ENCODE results near the gene KSR2.
"Not testable (repeated sequence)": the region's sequence is repeated elsewhere in the genome, so short reads cannot be mapped to it uniquely, and the experiment has no call there.

The KSR2 gene

GRCh38 chr12:117809509-117809908 lies 159.3 kb downstream of the KSR2 start:
- no peak overlapping the region for H3K4me3 ChIP-seq (ENCODE audit: low read depth, low read length)
- no peak for DNase-seq (ENCODE audit: low read depth)
- no peak for TF ChIP-seq CTCF (conservative IDR thresholded peaks at IDR 0.05; ENCODE audit: low read depth, low read length)

- TF ChIP-seq CTCF (conservative IDR thresholded peaks at IDR 0.05; ENCODE audit: low read depth, low read length), result no peak
- DNase-seq (ENCODE audit: low read depth), result no peak
Measured at GRCh38 chr12:117807946-117808345, 160.8 kb downstream of the KSR2 start.

DNA sequence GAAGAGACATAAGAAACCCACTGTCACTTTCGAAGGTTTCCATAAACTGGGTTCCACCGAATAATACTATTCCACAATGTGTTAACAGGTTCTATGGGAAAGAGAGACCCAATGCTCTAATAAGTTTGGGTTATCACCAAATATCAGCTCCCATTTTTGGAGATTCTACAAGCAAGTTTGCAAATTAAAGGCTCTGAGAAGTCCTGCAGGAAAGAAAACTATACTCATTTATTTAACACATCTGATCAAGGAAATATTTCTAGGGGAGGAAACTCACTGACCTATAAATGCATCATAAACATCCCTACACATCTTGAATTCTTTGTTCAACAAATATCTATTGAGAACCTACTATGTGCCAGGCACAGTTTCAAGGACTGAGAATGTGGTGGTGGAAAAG lies 161.4 kb downstream of the KSR2 start:
- TF ChIP-seq CTCF (conservative IDR thresholded peaks at IDR 0.05; ENCODE audit: low read depth, low read length), result no peak
- no peak overlapping the region for H3K4me3 ChIP-seq (ENCODE audit: low read depth, low read length)
- DNase-seq (ENCODE audit: low read depth), result no peak

More at GRCh38 chr12:117807946-117808345, 160.8 kb downstream of the KSR2 start:
- H3K4me3 ChIP-seq (ENCODE audit: low read depth, low read length), result no peak overlapping the region

GRCh38 chr12:117805865-117806264 lies 162.9 kb downstream of the KSR2 start:
- H3K4me3 ChIP-seq (ENCODE audit: low read depth, low read length), result no peak overlapping the region
- TF ChIP-seq CTCF (conservative IDR thresholded peaks at IDR 0.05; ENCODE audit: low read depth, low read length), result no peak
- no peak for DNase-seq (ENCODE audit: low read depth)

DNA sequence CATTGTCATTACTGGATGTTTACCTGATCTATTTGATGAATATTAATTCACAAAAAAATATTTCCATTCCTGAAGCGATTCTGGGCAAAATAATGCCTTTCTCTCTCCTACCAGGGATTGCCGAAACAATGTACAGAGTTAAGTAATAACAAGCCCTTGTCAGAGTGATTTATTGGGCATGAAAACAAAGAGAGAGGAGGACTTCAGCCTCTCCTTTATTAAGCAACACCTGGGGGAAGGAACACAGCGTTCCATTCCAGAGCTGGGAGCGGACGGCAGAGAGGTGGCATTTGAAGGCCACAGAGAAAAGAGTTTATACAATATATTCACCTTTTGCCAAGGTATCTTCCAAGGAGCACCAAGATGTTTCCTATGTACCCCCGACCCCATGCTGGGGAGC lies 165.8 kb downstream of the KSR2 start:
- no peak for TF ChIP-seq CTCF (conservative IDR thresholded peaks at IDR 0.05; ENCODE audit: low read depth, low read length)
- no peak overlapping the region for H3K4me3 ChIP-seq (ENCODE audit: low read depth, low read length)
- no peak for DNase-seq (ENCODE audit: low read depth)

DNA sequence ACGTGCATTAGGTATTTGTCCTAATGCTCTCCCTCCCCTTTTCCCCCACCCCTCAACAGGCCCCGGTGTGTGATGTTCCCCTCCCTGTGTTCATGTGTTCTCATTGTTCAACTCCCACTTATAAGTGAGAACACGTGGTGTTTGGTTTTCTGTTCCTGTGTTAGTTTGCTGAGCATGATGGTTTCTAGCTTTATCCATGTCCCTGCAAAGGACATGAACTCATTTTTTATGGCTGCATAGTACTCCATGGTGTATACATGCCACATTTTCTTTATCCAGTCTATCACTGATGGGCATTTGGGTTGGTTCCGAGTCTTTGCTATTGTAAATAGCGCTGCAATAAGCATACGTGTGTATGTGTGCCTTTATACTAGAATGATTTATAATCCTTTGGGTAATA lies 168.1 kb downstream of the KSR2 start:
- not testable (repeated sequence) for DNase-seq (ENCODE audit: low read depth); H3K4me3 ChIP-seq (ENCODE audit: low read depth, low read length)

GRCh38 chr12:117797202-117797601 lies 171.6 kb downstream of the KSR2 start:
- no peak for TF ChIP-seq CTCF (conservative IDR thresholded peaks at IDR 0.05; ENCODE audit: low read depth, low read length)
- DNase-seq (ENCODE audit: low read depth), result no peak
- H3K4me3 ChIP-seq (ENCODE audit: low read depth, low read length), result no peak overlapping the region

All from choroid plexus epithelial cell (primary cell).